SH-SY5Y (cell line): Measurements from ENCODE around the gene ADGRE3.

Source experiments
- GATA2 ChIP-seq: IDR thresholded peaks from 2 replicates; pipeline ENCODE4 v1.6.1; 2011; ENCODE audit warnings: mild to moderate bottlenecking, low read depth, low read length
- GATA3 ChIP-seq: IDR thresholded peaks from 2 replicates; pipeline ENCODE4 v1.6.1; 2011; ENCODE audit warnings: low read depth, mild to moderate bottlenecking, low read length, moderate library complexity

DNA sequence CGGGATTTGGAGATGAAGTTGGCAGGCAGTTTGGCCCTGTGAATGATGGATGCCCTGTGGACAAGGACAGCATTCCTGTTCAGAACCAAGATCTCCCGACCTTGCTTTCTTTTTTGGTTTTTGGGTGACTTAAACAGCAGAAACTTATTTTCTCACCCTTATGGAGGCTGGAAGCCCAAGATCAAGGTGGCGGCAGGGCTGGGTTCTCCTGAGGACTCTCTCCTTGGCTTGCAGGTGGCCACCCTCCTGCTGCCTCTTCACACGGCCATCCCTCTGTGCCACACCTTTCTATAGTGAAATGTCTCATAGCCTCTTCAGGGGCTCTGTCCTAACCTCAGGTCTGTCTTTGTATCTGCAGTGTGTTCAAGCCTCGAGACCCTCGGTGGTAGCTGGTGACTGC is 29.2 kb upstream of the ADGRE3 start:
- TF ChIP-seq GATA3 = no peak
- no peak for TF ChIP-seq GATA2
